ENCODE measurements around the gene NUCKS1. TPM values are rescaled to one million over a fixed set of nuclear protein-coding genes. Genes with fewer than 3 reads are reported as not detected.

NUCKS1 gene
- total RNA-seq, 2 experiments from 2014 or later: 236 to 237 TPM

DNA sequence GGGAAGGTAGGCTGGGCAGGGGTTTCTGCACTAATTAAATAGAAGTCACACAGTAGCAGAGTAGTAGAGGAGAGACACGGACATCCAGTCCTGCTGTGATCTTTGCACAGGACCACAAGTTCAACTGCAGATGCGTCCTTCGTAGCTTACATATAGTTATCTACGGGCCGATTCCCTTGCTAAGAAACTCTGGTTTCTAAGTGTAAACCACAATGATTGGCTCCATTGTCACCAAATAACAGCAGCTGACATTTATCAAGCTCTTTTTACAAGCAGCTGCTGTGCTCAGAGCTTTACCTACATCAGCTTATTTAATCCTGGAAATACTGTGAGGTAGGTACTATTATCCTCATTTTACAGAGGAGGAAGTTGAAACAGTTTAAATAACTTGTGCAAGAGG is 72.8 kb downstream of the NUCKS1 start:
- no peaks in the 10 kb centered on the region for H3K9me3 Mint-ChIP-seq (ENCODE audit: insufficient read depth)
- DNase-seq: no peak
- no peak for ATAC-seq
- no peak overlapping the region for H3K27ac Mint-ChIP-seq
- ChIA-PET CTCF (interaction anchor here (0.7 to 7.3 kb wide), 6 partner anchors 9 to 115 kb away, joined by 3 to 52 read pairs (median 4); no protein-coding TSS in a partner anchor), POLR2A (no interaction called here)
- no peaks in the 10 kb centered on the region for H3K36me3 Mint-ChIP-seq (ENCODE audit: low read depth)
- H3K27me3 Mint-ChIP-seq (ENCODE audit: low read depth): peaks cover 28% of the 10 kb centered on the region
- H3K4me3 Mint-ChIP-seq: no peak overlapping the region
- H3K4me1 Mint-ChIP-seq (ENCODE audit: low read depth): peaks cover 12% of the 10 kb centered on the region

DNA sequence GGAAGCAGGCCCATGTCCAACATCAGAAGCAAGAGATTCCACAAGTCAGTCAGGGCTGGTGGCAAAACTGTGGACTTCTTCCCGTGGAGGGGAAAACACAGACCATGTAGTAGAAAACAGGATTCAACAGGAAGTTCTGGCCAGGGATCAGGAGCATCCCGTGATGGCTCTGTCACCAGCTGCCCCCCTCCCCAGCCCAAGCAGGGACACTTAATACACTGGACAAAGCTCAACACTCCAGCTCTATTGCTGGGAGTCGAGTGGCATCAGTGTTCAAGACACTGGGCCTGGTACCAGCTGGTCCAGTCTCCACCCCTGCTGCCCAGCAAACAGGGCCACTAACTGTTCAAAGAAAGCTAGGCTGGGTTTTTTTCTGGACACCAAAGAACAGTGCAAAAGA is 73.4 kb downstream of the NUCKS1 start:
- no peak overlapping the region for H3K27ac Mint-ChIP-seq
- no peaks in the 10 kb centered on the region for H3K36me3 Mint-ChIP-seq (ENCODE audit: low read depth)
- ATAC-seq (no peak), DNase-seq (no peak)
- POLR2A ChIA-PET: no interaction called here
- peaks cover 16% of the 10 kb centered on the region for H3K4me1 Mint-ChIP-seq (ENCODE audit: low read depth)
- no peak overlapping the region for H3K4me3 Mint-ChIP-seq
- peaks cover 27% of the 10 kb centered on the region for H3K27me3 Mint-ChIP-seq (ENCODE audit: low read depth)
- CTCF ChIA-PET: interaction anchor here (0.7 to 7.3 kb wide), 5 partner anchors 9 to 85 kb away, joined by 3 to 52 read pairs (median 5); no protein-coding TSS in a partner anchor
- H3K9me3 Mint-ChIP-seq (ENCODE audit: insufficient read depth): no peaks in the 10 kb centered on the region

DNA sequence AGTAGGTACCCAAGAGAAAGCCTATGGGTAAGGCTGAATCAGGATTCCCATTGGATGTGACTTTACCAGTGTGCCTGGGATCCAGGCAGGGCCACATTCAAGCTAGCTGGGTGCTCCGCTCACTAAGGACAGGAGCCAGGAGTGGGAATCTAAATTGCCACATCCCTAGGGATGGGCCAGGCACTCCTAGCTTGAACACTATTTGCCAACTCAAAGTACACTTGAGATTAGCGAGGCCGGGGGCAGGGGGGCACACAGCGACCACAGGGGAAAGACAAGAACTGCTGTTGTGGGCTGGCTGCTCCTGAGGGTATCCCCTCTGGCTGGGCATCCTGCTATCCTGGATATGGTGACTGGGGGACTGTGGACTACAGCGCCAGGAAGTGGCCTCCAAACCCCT is 74.0 kb downstream of the NUCKS1 start:
- peaks cover 15% of the 10 kb centered on the region for H3K4me1 Mint-ChIP-seq (ENCODE audit: low read depth)
- ATAC-seq (no peak), DNase-seq (no peak)
- peaks cover 21% of the 10 kb centered on the region for H3K27me3 Mint-ChIP-seq (ENCODE audit: low read depth)
- ChIA-PET POLR2A (no interaction called here), CTCF (interaction anchor here (7.3 kb wide), 1 partner anchor 18 kb away, joined by 52 read pairs; no protein-coding TSS in a partner anchor)
- H3K9me3 Mint-ChIP-seq (ENCODE audit: insufficient read depth): no peaks in the 10 kb centered on the region
- no peak overlapping the region for H3K4me3 Mint-ChIP-seq
- no peak overlapping the region for H3K27ac Mint-ChIP-seq
- H3K36me3 Mint-ChIP-seq (ENCODE audit: low read depth): no peaks in the 10 kb centered on the region

GRCh38 chr1:205675247-205675646 is 74.7 kb downstream of the NUCKS1 start:
- Mint-ChIP-seq H3K4me3 (no peak overlapping the region), H3K27ac (no peak overlapping the region), H3K9me3 (ENCODE audit: insufficient read depth) (no peaks in the 10 kb centered on the region), H3K36me3 (ENCODE audit: low read depth) (no peaks in the 10 kb centered on the region), H3K27me3 (ENCODE audit: low read depth) (peaks cover 16% of the 10 kb centered on the region), H3K4me1 (ENCODE audit: low read depth) (peaks cover 11% of the 10 kb centered on the region)
- ATAC-seq (no peak), DNase-seq (no peak)
- ChIA-PET CTCF (interaction anchor here (1.4 kb wide), 1 partner anchor 302 kb away, joined by 4 read pairs; no protein-coding TSS in a partner anchor), POLR2A (no interaction called here)

GRCh38 chr1:205672970-205673369 is 77.0 kb downstream of the NUCKS1 start:
- ChIA-PET CTCF (interaction anchor here (0.7 to 7.7 kb wide), 3 partner anchors 8 to 110 kb away, joined by 3 to 60 read pairs (median 4); partner anchors contain the start of gene SLC45A3), POLR2A (interaction anchor here (1.1 kb wide), 1 partner anchor 14 kb away, joined by 3 read pairs; no protein-coding TSS in a partner anchor)
- Mint-ChIP-seq H3K9me3 (ENCODE audit: insufficient read depth) (no peaks in the 10 kb centered on the region), H3K4me3 (no peak overlapping the region), H3K36me3 (ENCODE audit: low read depth) (no peaks in the 10 kb centered on the region), H3K27me3 (ENCODE audit: low read depth) (peaks cover 19% of the 10 kb centered on the region), H3K4me1 (ENCODE audit: low read depth) (peaks cover 17% of the 10 kb centered on the region), H3K27ac (no peak overlapping the region)
- DNase-seq (no peak), ATAC-seq (no peak)

GRCh38 chr1:205672395-205672889 is 77.5 kb downstream of the NUCKS1 start:
- no peak overlapping the region for H3K4me3 Mint-ChIP-seq
- H3K4me1 Mint-ChIP-seq (ENCODE audit: low read depth): peaks cover 17% of the 10 kb centered on the region
- no peak for DNase-seq
- H3K36me3 Mint-ChIP-seq (ENCODE audit: low read depth): no peaks in the 10 kb centered on the region
- no peak overlapping the region for H3K27ac Mint-ChIP-seq
- POLR2A ChIA-PET: interaction anchor here (1.1 kb wide), 1 partner anchor 13 kb away, joined by 3 read pairs; no protein-coding TSS in a partner anchor
- CTCF ChIA-PET: interaction anchor here (0.7 to 7.7 kb wide), 3 partner anchors 8 to 110 kb away, joined by 3 to 60 read pairs (median 4); partner anchors contain the start of gene SLC45A3
- no peaks in the 10 kb centered on the region for H3K9me3 Mint-ChIP-seq (ENCODE audit: insufficient read depth)
- ATAC-seq: no peak
- H3K27me3 Mint-ChIP-seq (ENCODE audit: low read depth): peaks cover 20% of the 10 kb centered on the region

DNA sequence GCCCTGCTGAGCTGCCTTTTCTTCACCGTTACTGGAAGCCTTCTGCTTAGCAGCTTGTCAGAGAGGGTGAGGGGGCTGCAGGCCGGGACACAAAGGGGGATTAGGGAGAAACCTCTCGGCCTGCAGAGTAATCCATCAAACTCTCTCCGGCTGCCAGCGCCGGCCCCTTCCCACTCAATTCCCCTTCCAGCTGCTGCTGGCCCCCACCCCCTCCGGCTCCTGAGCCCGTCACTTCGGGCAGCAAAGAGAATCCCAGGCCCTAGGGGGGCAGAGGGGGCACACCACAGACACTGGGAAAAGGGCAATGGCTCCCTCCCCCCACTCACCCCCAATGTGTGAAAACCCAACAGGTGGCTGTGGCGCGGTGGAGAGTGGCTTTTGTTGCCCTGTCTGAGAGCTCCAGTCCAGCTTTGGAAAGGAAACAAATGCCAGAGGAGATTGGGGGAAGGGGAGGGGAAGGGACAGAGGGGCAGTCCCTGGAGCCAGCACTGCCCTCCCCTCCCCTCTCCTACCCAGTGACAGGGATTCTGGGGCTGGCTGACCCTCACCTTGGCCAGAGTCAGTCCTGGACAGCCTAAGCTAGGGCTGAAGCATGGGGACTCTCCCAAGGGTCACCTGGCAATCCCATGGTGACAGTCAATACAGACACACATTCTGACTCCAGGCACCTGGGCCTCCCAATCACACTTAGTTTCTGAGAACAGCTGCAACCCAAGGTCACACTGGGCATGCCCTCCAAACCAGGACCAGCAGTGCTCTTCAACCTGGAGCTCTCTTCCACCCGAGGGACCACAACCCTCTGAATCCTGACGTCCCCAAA is 79.2 kb downstream of the NUCKS1 start:
- Mint-ChIP-seq H3K27me3 (ENCODE audit: low read depth) (peaks cover 16% of the 10 kb centered on the region), H3K36me3 (ENCODE audit: low read depth) (no peaks in the 10 kb centered on the region), H3K4me1 (ENCODE audit: low read depth) (peaks cover 17% of the 10 kb centered on the region), H3K27ac (no peak overlapping the region), H3K9me3 (ENCODE audit: insufficient read depth) (no peaks in the 10 kb centered on the region), H3K4me3 (no peak overlapping the region)
- ChIA-PET CTCF (interaction anchor here (1.4 to 7.7 kb wide), 3 partner anchors 12 to 307 kb away, joined by 4 to 60 read pairs (median 5); no protein-coding TSS in a partner anchor), POLR2A (no interaction called here)
- ATAC-seq: no peak
- no peak for DNase-seq

GRCh38 chr1:205670150-205670446 is 79.9 kb downstream of the NUCKS1 start:
- ChIA-PET POLR2A (no interaction called here), CTCF (interaction anchor here (7.7 kb wide), 1 partner anchor 11 kb away, joined by 60 read pairs; no protein-coding TSS in a partner anchor)
- H3K9me3 Mint-ChIP-seq (ENCODE audit: insufficient read depth): no peaks in the 10 kb centered on the region
- H3K4me3 Mint-ChIP-seq: no peak overlapping the region
- no peak overlapping the region for H3K27ac Mint-ChIP-seq
- peaks cover 20% of the 10 kb centered on the region for H3K4me1 Mint-ChIP-seq (ENCODE audit: low read depth)
- DNase-seq (no peak), ATAC-seq (no peak)
- peaks cover 16% of the 10 kb centered on the region for H3K27me3 Mint-ChIP-seq (ENCODE audit: low read depth)
- H3K36me3 Mint-ChIP-seq (ENCODE audit: low read depth): no peaks in the 10 kb centered on the region

- no peaks in the 10 kb centered on the region for H3K36me3 Mint-ChIP-seq (ENCODE audit: low read depth)
- no peak for DNase-seq
- H3K4me3 Mint-ChIP-seq: no peak overlapping the region
- peaks cover 25% of the 10 kb centered on the region for H3K4me1 Mint-ChIP-seq (ENCODE audit: low read depth)
- POLR2A ChIA-PET: no interaction called here
- peaks cover 16% of the 10 kb centered on the region for H3K27me3 Mint-ChIP-seq (ENCODE audit: low read depth)
- no peak overlapping the region for H3K27ac Mint-ChIP-seq
- no peak for ATAC-seq
- CTCF ChIA-PET: interaction anchor here (0.9 to 7.7 kb wide), 3 partner anchors 10 to 41 kb away, joined by 3 to 60 read pairs (median 3); no protein-coding TSS in a partner anchor
- H3K9me3 Mint-ChIP-seq (ENCODE audit: insufficient read depth): no peaks in the 10 kb centered on the region
Measured at GRCh38 chr1:205669341-205670149, 80.4 kb downstream of the NUCKS1 start.

DNA sequence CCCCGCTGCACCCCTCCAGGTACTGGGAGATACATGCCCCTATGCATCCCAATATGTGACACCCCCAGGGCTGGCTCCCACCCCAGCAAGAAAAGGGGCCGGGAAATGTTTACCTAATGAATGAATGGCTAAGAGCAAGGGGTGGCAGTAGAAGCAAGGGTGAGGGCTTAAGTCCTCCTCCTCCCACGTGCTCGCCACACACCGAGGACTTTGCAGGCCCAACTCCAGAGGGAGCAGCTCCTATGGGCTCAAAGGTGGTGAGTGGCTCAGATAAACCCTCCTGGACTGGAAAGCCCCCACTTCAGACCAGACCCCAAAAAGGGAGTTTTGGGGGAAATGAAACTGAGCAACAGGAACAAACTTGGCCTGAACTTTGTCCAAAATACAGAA is 81.0 kb downstream of the NUCKS1 start:
- Mint-ChIP-seq H3K27ac (no peak overlapping the region), H3K36me3 (ENCODE audit: low read depth) (no peaks in the 10 kb centered on the region), H3K27me3 (ENCODE audit: low read depth) (peaks cover 15% of the 10 kb centered on the region), H3K9me3 (ENCODE audit: insufficient read depth) (no peaks in the 10 kb centered on the region), H3K4me3 (no peak overlapping the region), H3K4me1 (ENCODE audit: low read depth) (peaks cover 25% of the 10 kb centered on the region)
- ATAC-seq (no peak), DNase-seq (no peak)
- CTCF ChIA-PET: interaction anchor here (0.9 to 7.7 kb wide), 3 partner anchors 10 to 42 kb away, joined by 3 to 60 read pairs (median 3); no protein-coding TSS in a partner anchor
- POLR2A ChIA-PET: no interaction called here

- Mint-ChIP-seq H3K27me3 (ENCODE audit: low read depth) (peaks cover 12% of the 10 kb centered on the region), H3K4me3 (no peak overlapping the region), H3K27ac (no peak overlapping the region), H3K4me1 (ENCODE audit: low read depth) (peaks cover 25% of the 10 kb centered on the region), H3K36me3 (ENCODE audit: low read depth) (no peaks in the 10 kb centered on the region), H3K9me3 (ENCODE audit: insufficient read depth) (no peaks in the 10 kb centered on the region)
- ATAC-seq: no peak
- no peak for DNase-seq
- ChIA-PET POLR2A (interaction anchor here (0.6 kb wide), 1 partner anchor 120 kb away, joined by 4 read pairs; no protein-coding TSS in a partner anchor), CTCF (interaction anchor here (0.7 to 7.7 kb wide), 5 partner anchors 9 to 44 kb away, joined by 3 to 60 read pairs (median 6); no protein-coding TSS in a partner anchor)
Measured at GRCh38 chr1:205667909-205668643, 81.9 kb downstream of the NUCKS1 start.
